NT2/D1 (cell line): Measurements from ENCODE around the gene UBE3C.
A peak's percentile ranks its signal among the peaks of the same experiment; 100 is the strongest.
"Not testable (repeated sequence)": the region's sequence is repeated elsewhere in the genome, so short reads cannot be mapped to it uniquely, and the experiment has no call there.

Experiments
- DNase-seq: peaks from one replicate; pipeline ENCODE4 v3.0.0-alpha.2; 2011; ENCODE audit warnings: low read depth, low spot score
- H3K27me3 ChIP-seq: 2 replicates; pipeline ENCODE4 v1.6.0; 2011; ENCODE audit warnings: mild to moderate bottlenecking; ENCODE audit not compliant: insufficient read length, insufficient read depth
- H3K36me3 ChIP-seq: 2 replicates; pipeline ENCODE4 v1.6.1; 2011; ENCODE audit warnings: mild to moderate bottlenecking, low read length, mixed read lengths; ENCODE audit not compliant: insufficient read depth, insufficient read length
- H3K4me1 ChIP-seq: 2 replicates; pipeline ENCODE4 v1.5.1; 2011; ENCODE audit not compliant: insufficient read depth, insufficient read length
- H3K4me3 ChIP-seq: 2 replicates; pipeline ENCODE4 v1.5.1; 2011; ENCODE audit warnings: low read depth; ENCODE audit not compliant: insufficient read length
- H3K9ac ChIP-seq: 2 replicates; pipeline ENCODE4 v1.6.0; 2011; ENCODE audit warnings: low read depth; ENCODE audit not compliant: insufficient read length
- H3K9me3 ChIP-seq: 2 replicates; pipeline ENCODE4 v1.5.1; 2011; ENCODE audit warnings: mild to moderate bottlenecking, low read length; ENCODE audit not compliant: insufficient read depth
- SUZ12 ChIP-seq: IDR thresholded peaks from 2 replicates; pipeline ENCODE4 v1.6.1; 2011; ENCODE audit not compliant: insufficient read length, insufficient read depth; ENCODE audit errors: extremely low read depth
- YY1 ChIP-seq: IDR thresholded peaks from 2 replicates; pipeline ENCODE4 v1.6.1; 2011; ENCODE audit not compliant: insufficient read length, insufficient read depth
- ZNF274 ChIP-seq: IDR thresholded peaks from 2 replicates; pipeline ENCODE4 v1.6.1; 2011; ENCODE audit warnings: mild to moderate bottlenecking, low read depth, low read length

UBE3C gene

DNA sequence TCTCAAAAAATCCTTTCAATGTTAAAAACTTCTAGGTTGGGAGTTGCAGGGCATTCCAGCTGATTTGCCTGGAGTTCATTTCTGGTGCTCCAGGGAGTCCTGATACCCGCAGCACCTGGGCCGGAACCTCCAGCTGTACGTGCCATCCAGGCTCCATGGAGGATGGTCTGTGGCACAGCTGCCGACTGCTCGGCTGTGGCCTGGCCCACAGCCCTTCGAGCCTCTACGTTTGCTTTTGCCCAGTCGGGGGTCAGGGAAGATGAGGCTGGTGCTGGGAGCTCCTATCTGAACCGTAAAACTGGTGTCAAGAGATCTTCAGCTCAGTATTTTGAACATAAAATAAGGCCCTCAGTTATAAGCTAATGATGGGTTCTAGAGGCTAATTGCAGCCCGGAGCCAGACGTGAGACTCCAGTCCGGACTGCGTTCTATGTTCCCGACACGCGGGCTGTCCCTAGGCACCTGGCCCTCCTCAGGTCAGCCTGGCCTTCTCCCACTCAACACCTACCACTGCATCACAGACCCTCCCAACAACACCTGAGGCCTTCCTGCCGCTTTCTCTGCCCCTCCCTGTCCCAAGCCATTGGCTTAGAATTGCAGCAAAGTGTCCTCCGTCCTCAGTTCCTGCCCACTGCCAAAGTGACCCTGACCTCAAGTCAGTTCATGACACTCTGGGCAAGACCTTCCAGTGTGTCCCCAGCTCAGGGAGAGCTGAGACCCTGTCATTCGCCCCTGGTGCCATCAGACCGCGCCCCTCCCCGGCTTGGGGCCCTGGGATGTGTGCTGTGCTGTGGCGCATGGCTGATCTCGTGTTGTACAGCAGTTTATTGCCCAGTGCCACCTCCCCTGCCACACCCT, 133.9 kb downstream of the UBE3C start:
- Histone ChIP-seq H3K4me1 (no peaks in the 10 kb centered on the region), H3K9ac (no peak overlapping the region), H3K4me3 (no peak overlapping the region), H3K36me3 (peaks cover 37% of the 10 kb centered on the region), H3K9me3 (no peaks in the 10 kb centered on the region), H3K27me3 (no peaks in the 10 kb centered on the region)
- TF ChIP-seq YY1 (no peak), ZNF274 (no peak), SUZ12 (no peak)
- no peak for DNase-seq

- TF ChIP-seq SUZ12 = no peak
- no peak for TF ChIP-seq YY1
- TF ChIP-seq ZNF274 = no peak
- Histone ChIP-seq H3K4me3 (no peak overlapping the region), H3K4me1 (no peaks in the 10 kb centered on the region), H3K27me3 (no peaks in the 10 kb centered on the region), H3K9me3 (no peaks in the 10 kb centered on the region), H3K36me3 (peaks cover 29% of the 10 kb centered on the region), H3K9ac (no peak overlapping the region)
- peak; percentile 79 for DNase-seq
Observed at GRCh38 chr7:157273208-157274093, 134.7 kb downstream of the UBE3C start.

DNA sequence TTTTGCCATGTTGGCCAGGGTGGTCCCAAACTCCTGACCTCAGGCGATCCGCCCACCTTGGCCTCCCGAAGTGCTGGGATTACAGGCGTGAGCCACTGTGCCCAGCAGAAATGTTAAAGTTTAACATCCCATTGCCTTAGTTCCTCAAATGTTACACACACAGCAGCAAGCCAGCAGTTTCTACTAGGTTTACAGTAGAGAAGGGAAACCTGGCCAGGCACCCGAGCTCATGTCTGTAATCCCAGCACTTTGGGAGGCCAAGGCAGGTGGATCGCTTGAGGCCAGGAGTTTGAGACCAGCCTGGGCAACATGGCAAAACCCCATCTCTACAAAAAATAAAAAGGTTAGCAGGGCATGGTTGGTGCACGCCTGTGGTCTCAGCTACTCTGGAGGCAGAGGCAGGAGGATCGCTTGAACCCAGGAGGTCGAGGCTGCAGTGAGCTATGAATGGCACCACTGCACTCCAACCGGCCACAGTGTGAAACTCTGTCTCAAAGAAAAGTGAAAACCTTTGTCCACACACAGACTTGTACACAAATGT, 135.4 kb downstream of the UBE3C start:
- H3K4me1 ChIP-seq, H3K4me3 ChIP-seq, H3K27me3 ChIP-seq: not testable (repeated sequence)

GRCh38 chr7:157274991-157275427, 136.3 kb downstream of the UBE3C start:
- Histone ChIP-seq H3K9me3 (no peaks in the 10 kb centered on the region), H3K36me3 (peaks cover 16% of the 10 kb centered on the region), H3K4me3 (no peak overlapping the region), H3K4me1 (no peaks in the 10 kb centered on the region), H3K9ac (no peak overlapping the region), H3K27me3 (no peaks in the 10 kb centered on the region)
- TF ChIP-seq SUZ12 = no peak
- TF ChIP-seq ZNF274 = no peak
- no peak for TF ChIP-seq YY1
- no peak for DNase-seq

More for the DNA sequence above, 135.4 kb downstream of the UBE3C start:
- DNase-seq, H3K9ac ChIP-seq, H3K9me3 ChIP-seq: not testable (repeated sequence)
- H3K36me3 ChIP-seq = peaks cover 25% of the 10 kb centered on the region

DNA sequence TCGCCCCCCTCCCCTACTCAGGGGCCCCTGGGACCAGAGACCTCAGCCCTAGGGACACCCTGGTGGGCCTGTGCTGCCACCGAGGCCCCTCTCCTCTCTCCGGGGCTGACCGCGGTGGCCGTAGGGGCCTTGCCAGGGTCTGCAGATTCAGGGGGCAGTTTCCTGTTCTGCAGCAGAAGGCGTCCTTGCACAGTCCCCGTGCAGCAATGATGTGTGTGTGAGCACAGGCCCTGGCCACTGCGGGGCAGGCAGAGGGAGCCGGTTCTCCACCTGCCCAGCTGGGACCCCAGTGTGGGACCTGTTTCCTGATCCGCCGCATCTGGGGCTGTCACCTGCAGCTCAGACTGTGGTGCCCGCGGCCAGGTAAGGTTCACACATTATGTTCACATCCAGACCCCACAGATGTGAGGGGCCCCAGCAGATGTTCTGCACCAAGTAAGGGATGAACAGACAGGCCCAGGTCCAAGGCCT, 137.4 kb downstream of the UBE3C start:
- Histone ChIP-seq H3K27me3 (no peaks in the 10 kb centered on the region), H3K36me3 (peaks cover 6% of the 10 kb centered on the region), H3K9ac (no peak overlapping the region), H3K4me3 (no peak overlapping the region), H3K9me3 (no peaks in the 10 kb centered on the region), H3K4me1 (no peaks in the 10 kb centered on the region)
- TF ChIP-seq ZNF274 (no peak), SUZ12 (no peak), YY1 (no peak)
- no peak for DNase-seq

DNA sequence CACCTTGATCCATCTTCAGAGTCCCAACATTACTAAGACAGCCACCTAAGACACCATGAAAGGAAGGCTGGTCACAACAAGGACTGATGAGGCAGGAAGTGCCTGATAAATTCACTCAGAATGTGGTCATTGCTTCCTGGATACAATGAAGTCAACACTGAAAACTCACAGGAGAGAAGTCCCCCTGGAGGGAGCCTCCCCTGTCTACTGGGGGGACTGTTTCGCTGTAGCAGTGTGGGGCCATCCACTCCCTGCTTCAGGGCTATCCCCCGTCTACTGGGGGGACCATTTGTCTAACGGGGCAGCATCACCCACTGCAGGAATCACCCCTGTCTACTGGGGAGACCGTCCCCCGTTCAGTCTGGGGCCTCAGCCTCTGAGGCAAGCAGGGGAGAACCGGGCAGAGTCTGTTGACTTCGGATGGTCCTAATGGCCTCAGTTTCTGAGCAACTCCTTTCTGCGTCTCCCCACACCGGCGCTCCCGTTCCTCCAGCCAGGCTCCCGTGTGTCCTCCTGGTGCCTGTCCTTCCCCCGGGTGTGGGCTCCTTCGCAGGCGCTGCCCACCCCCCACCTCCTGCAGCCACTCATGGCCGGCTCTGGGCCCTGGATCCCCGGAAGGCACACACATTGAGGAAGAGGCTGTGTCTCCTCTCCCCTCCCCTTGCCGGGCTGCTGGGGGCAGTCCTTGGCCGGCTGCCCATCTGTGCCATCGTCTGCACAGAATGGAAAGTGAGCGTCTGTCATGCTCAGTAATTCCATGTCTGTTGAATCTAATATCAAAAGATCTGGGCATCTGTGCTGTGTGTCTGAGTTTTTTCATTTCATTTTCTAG, 138.2 kb downstream of the UBE3C start:
- no peak for TF ChIP-seq ZNF274
- no peak for TF ChIP-seq SUZ12
- TF ChIP-seq YY1 = no peak
- H3K27me3 ChIP-seq = no peaks in the 10 kb centered on the region
- no peaks in the 10 kb centered on the region for H3K4me1 ChIP-seq
- no peak overlapping the region for H3K9ac ChIP-seq
- no peaks in the 10 kb centered on the region for H3K36me3 ChIP-seq
- no peak for DNase-seq
- no peak overlapping the region for H3K4me3 ChIP-seq
- no peaks in the 10 kb centered on the region for H3K9me3 ChIP-seq

DNA sequence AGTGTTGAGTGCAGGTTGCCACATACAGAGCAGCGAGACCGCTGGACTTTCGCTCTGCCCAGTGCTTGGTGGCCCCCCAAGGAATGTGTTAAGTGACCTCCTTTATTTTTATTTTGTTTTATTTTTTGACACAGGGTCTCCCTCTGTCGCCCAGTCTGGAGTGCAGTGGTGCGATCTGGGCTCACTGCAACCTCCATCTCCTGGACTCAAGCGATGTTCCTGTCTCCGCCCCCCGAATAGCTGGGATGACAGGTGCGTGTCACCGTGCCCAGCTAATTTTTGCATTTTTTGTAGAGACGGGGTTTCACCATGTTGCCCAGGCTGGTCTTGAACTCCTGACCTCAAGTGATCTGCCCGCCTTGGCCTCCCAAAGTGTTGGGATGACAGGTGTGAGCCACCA, 138.8 kb downstream of the UBE3C start:
- not testable (repeated sequence) for H3K4me1 ChIP-seq, H3K9ac ChIP-seq, H3K9me3 ChIP-seq, H3K4me3 ChIP-seq, DNase-seq, H3K36me3 ChIP-seq, H3K27me3 ChIP-seq
